Activated T-cell treated with anti-CD3 and anti-CD28 coated beads for 1 hour (primary cell): Measurements from ENCODE around the gene DCAF7.

Experiments
- DNase-seq: peaks from one replicate; pipeline ENCODE4 v3.0.0-alpha.2; 2020; ENCODE audit warnings: low read depth

The DCAF7 gene

GRCh38 chr17:63588797-63589196, 38.5 kb downstream of the DCAF7 start:
- no peak for DNase-seq

- no peak for DNase-seq
Measured at GRCh38 chr17:63589646-63590045, 39.4 kb downstream of the DCAF7 start.

GRCh38 chr17:63592797-63593196, 42.5 kb downstream of the DCAF7 start:
- no peak for DNase-seq

GRCh38 chr17:63595132-63595531, 44.9 kb downstream of the DCAF7 start:
- no peak for DNase-seq

- DNase-seq = no peak
Measured at GRCh38 chr17:63596856-63597586, 46.7 kb downstream of the DCAF7 start.

- no peak for DNase-seq
Measured at GRCh38 chr17:63598281-63598680, 48.0 kb downstream of the DCAF7 start.

- peak; percentile 69 for DNase-seq
Measured at GRCh38 chr17:63600569-63601438, 50.5 kb downstream of the DCAF7 start, which contains the start of gene TACO1. Gene TACO1, plus strand, starts transcription at chr17:63600895. Its CDS starts 189 bp downstream, at chr17:63601084.

- DNase-seq = no peak
Measured at GRCh38 chr17:63601439-63602371, 51.4 kb downstream of the DCAF7 start.

- DNase-seq = no peak
Measured at GRCh38 chr17:63609816-63610573, 59.7 kb downstream of the DCAF7 start.

- no peak for DNase-seq
Measured at GRCh38 chr17:63610854-63611253, 60.6 kb downstream of the DCAF7 start.

GRCh38 chr17:63611354-63611753, 61.1 kb downstream of the DCAF7 start:
- DNase-seq = no peak

GRCh38 chr17:63613663-63614062, 63.4 kb downstream of the DCAF7 start:
- DNase-seq = no peak

GRCh38 chr17:63621229-63621683, 71.0 kb downstream of the DCAF7 start:
- no peak for DNase-seq

- DNase-seq = peak; percentile 90
Measured at GRCh38 chr17:63621684-63622573, 71.7 kb downstream of the DCAF7 start, which contains the start of gene MAP3K3. Gene MAP3K3, plus strand, starts transcription at chr17:63622417. Its CDS starts 343 bp downstream, at chr17:63622760.

- peak; percentile 44 for DNase-seq
Measured at GRCh38 chr17:63622574-63623390, 72.5 kb downstream of the DCAF7 start.

- no peak for DNase-seq
Measured at GRCh38 chr17:63623786-63624530, 73.7 kb downstream of the DCAF7 start.

- DNase-seq = no peak
Measured at GRCh38 chr17:63624531-63624880, 74.2 kb downstream of the DCAF7 start.

- DNase-seq = no peak
Measured at GRCh38 chr17:63626551-63627180, 76.4 kb downstream of the DCAF7 start.
